Epithelial cell of proximal tubule (primary cell): ENCODE measurements around the gene LIX1. TPM values are rescaled to one million over a fixed set of nuclear protein-coding genes. Genes with fewer than 3 reads are reported as not detected.
"Not testable (repeated sequence)": the region's sequence is repeated elsewhere in the genome, so short reads cannot be mapped to it uniquely, and the experiment has no call there.

Experiments used
- DNase-seq: peaks from one replicate; pipeline ENCODE4 v3.0.0-alpha.2; 2011; ENCODE audit warnings: low read depth
- H3K4me3 ChIP-seq: 2 replicates; pipeline ENCODE4 v1.5.1; 2011; ENCODE audit warnings: low read depth, mild to moderate bottlenecking, low read length
- CTCF ChIP-seq: conservative IDR thresholded peaks from 2 replicates; pipeline ENCODE4 v1.5.1; 2012; ENCODE audit warnings: low read depth, mild to moderate bottlenecking, low read length
- total RNA-seq: library from RNA; depleted of rRNA; stranded (reverse); fragments of >200 nt; gene quantifications from 2 replicates; pipeline ENCODE4 v1.2.3, GENCODE V29; 2015

LIX1 gene
- total RNA-seq, 1 donor from 2014 or later = 0.12 TPM

DNA sequence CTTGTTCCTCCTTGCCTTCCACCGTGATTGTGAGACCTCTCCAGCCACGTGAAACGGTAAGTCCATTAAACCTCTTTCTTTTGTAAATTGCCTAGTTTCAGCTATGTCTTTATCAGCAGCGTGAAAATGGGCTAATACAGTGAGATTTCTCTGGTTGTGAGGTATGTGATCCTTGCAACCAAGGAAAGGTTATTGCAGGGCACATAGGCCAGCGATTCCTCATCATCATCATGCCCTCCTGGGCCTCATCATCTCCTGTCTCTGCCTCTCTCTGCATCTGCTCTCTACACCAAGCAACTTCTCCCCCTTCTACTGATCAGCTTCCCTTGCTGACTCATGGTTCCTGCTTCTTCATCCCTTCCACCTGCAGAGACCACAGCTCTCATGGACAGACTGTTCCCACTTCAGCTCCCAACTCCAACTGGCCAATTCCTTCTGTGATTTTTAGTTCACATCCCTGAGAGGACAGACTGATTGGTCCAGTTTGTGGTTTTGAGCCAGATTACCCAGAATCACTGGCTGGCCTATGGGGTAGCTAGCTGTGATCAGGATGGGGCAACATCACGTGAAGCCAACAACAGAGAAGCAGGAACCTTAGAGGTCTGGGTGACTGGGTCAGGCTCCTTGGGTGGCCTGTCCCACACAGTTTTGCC is 53.1 kb downstream of the LIX1 start:
- no peak for DNase-seq
- H3K4me3 ChIP-seq = no peak overlapping the region
- TF ChIP-seq CTCF = no peak

DNA sequence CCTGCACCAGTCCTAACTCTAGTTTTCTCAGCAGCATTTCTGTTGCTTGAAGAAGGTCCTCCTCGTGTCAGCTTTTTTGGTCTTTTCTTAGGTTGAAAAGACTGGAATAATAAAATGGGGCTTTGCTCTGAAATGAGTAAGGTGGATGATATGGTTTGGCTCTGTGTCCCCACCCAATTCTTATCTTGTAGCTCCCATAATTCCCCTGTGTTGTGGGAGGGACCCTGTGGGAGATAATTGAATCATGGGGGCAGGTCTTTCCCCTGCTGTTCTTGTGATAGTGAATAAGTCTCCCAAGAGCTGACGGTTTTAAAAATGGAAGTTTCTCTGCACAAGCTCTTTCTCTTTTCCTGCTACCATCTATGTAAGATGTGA is 53.6 kb downstream of the LIX1 start:
- H3K4me3 ChIP-seq = no peak overlapping the region
- no peak for TF ChIP-seq CTCF
- no peak for DNase-seq

GRCh38 chr5:97087138-97087537 is 55.3 kb downstream of the LIX1 start:
- TF ChIP-seq CTCF = no peak
- no peak for DNase-seq
- no peak overlapping the region for H3K4me3 ChIP-seq

GRCh38 chr5:97085459-97086181 is 56.8 kb downstream of the LIX1 start:
- DNase-seq = no peak
- no peak overlapping the region for H3K4me3 ChIP-seq
- no peak for TF ChIP-seq CTCF

DNA sequence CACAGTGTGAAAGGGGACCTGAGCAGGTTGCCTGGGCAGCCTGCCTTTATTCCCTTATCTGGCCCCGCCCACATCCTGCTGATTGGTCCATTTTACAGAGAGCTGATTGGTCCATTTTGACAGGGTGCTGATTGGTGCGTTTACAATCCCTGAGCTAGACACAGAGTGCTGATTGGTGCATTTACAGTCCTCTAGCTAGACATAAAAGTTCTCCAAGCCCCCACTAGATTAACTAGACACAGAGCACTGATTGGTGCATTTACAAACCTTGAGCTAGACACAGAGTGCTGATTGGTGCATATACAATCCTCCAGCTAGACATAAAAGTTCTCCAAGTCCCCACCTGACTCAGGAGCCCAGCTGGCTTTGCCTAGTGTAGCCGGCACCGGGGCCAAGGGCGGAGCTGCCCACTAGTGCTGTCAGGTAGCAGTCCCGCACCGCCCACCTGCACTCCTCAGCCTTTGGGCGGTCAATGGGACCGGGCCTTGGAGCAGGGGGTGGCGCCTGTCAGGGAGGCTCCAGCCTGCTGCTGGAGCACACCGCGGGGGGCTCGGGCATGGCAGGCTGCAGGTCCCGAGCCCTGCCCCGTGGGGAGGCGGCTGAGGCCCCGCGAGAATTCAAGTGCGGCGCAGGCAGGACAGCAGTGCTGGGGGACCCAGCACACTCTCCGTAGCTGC is 57.5 kb downstream of the LIX1 start:
- not testable (repeated sequence) for H3K4me3 ChIP-seq, DNase-seq

DNA sequence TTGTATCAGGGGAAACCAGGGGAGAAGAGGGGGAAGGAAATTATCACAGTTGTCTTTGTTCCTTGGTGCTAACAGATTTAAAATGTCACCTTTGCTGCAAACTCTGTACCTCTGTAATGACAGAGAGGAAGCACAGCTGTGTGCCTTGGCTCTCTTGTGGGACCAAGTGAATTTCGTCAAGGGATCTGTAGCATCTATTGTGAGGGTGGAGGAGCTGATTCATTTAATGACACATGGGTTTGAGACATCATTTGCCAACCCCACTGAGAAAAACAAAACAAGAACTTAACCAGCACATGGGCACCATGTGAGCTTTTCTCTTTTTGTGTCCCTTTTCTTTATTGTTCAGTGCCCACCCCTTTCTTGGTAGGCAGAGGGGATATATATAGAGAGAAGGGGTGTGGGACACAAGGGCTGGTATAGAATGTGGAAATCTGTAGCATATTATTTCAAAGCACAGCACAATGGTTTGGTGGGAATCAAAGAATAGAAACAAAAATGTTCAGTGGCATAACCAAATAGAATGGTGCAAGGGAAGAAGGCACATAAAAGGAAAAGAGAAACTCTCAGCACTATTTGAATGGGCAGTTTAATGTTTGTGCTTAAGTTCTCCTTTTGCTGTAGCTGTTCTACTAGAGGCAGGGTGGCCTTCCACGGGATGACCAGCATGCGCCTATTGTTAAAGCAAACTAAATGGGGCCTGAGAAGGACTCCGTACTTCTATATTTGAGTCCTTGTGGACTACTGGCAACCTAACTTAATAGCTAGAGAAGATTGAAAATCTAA is 63.3 kb downstream of the LIX1 start:
- no peak for TF ChIP-seq CTCF
- H3K4me3 ChIP-seq = no peak overlapping the region
- no peak for DNase-seq

DNA sequence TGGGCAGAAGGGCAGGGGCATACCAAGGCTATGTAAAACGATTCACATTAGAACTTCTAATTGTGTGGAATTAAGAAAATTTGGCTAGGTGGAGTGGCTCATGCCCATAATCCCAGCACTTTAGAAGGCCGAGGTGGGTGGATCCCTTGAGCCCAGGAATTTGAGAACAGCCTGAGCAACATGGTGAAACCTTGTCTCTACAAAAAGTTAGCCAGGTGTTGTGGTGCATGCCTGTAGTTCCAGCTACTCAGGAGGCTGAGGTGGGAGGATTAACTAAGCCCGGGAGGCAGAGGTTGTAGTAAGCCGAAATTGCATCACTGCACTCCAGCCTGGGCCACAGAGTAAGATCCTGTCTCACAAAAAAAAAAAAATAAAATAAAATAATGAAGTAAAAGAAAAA is 65.2 kb downstream of the LIX1 start:
- no peak for DNase-seq

More for the DNA sequence above, 65.2 kb downstream of the LIX1 start:
- no peak for TF ChIP-seq CTCF
- no peak overlapping the region for H3K4me3 ChIP-seq
